ENCODE data around the gene TP53I3. TPM values are rescaled to one million over a fixed set of nuclear protein-coding genes. Genes with fewer than 3 reads are reported as not detected.

Gene TP53I3
- total RNA-seq, 6 experiments from 2014 or later = 51.1 to 66.8 (median 61.4) TPM

GRCh38 chr2:24075915-24076848, 8.5 kb downstream of the TP53I3 start, which contains the start of gene SF3B6:
Gene SF3B6, minus strand, starts transcription at chr2:24076326. Its CDS starts 97 bp downstream, at chr2:24076229.
- DNase-seq = peak; percentile 97
- peaks cover 30% of the 10 kb centered on the region for H3K36me3 Mint-ChIP-seq (ENCODE audit: low read depth)
- H3K4me3 Mint-ChIP-seq = peak within 1 kb of the TSS; percentile 97
- peaks cover 35% of the 10 kb centered on the region for H3K4me1 Mint-ChIP-seq (ENCODE audit: low read depth)
- no peaks in the 10 kb centered on the region; the same call in 1 of the 2 replicates for H3K27me3 Mint-ChIP-seq (ENCODE audit: insufficient read depth)
- TF ChIP-seq CTCF (IDR thresholded peaks at IDR 0.05) = peak; percentile 39
- peak within 1 kb of the TSS; percentile 92 for H3K27ac Mint-ChIP-seq
- H3K9me3 Mint-ChIP-seq = no peaks in the 10 kb centered on the region

- peak overlapping the region; percentile 92 for H3K27ac Mint-ChIP-seq
- no peaks in the 10 kb centered on the region; the same call in 1 of the 2 replicates for H3K27me3 Mint-ChIP-seq (ENCODE audit: insufficient read depth)
- TF ChIP-seq CTCF (IDR thresholded peaks at IDR 0.05) = no peak
- peak overlapping the region; percentile 97 for H3K4me3 Mint-ChIP-seq
- H3K36me3 Mint-ChIP-seq (ENCODE audit: low read depth) = peaks cover 24% of the 10 kb centered on the region
- no peak for DNase-seq
- no peaks in the 10 kb centered on the region for H3K9me3 Mint-ChIP-seq
- H3K4me1 Mint-ChIP-seq (ENCODE audit: low read depth) = peaks cover 32% of the 10 kb centered on the region
These were observed 9.4 kb downstream of the TP53I3 start for GRCh38 chr2:24075259-24075658.

- peaks cover 19% of the 10 kb centered on the region; the same call in 1 of the 2 replicates for H3K36me3 Mint-ChIP-seq (ENCODE audit: low read depth)
- H3K4me3 Mint-ChIP-seq = peak overlapping the region; percentile 26; the same call in 1 of the 2 replicates
- H3K4me1 Mint-ChIP-seq (ENCODE audit: low read depth) = peaks cover 32% of the 10 kb centered on the region
- TF ChIP-seq CTCF (IDR thresholded peaks at IDR 0.05) = no peak
- DNase-seq = no peak
- H3K27me3 Mint-ChIP-seq (ENCODE audit: insufficient read depth) = no peaks in the 10 kb centered on the region; the same call in 1 of the 2 replicates
- no peak overlapping the region for H3K27ac Mint-ChIP-seq
- no peaks in the 10 kb centered on the region for H3K9me3 Mint-ChIP-seq
These were observed 10.8 kb downstream of the TP53I3 start for GRCh38 chr2:24073816-24074215.

- H3K27me3 Mint-ChIP-seq (ENCODE audit: insufficient read depth) = no peaks in the 10 kb centered on the region; the same call in 1 of the 2 replicates
- H3K27ac Mint-ChIP-seq = no peak overlapping the region
- no peak for DNase-seq
- TF ChIP-seq CTCF (IDR thresholded peaks at IDR 0.05) = no peak
- no peak overlapping the region for H3K4me3 Mint-ChIP-seq
- no peaks in the 10 kb centered on the region for H3K9me3 Mint-ChIP-seq
- peaks cover 19% of the 10 kb centered on the region; the same call in 1 of the 2 replicates for H3K36me3 Mint-ChIP-seq (ENCODE audit: low read depth)
- peaks cover 22% of the 10 kb centered on the region for H3K4me1 Mint-ChIP-seq (ENCODE audit: low read depth)
These were observed 12.4 kb downstream of the TP53I3 start for GRCh38 chr2:24072259-24072658.

GRCh38 chr2:24065341-24065740, 19.3 kb downstream of the TP53I3 start:
- Mint-ChIP-seq H3K36me3 (ENCODE audit: low read depth) (no peaks in the 10 kb centered on the region), H3K9me3 (no peaks in the 10 kb centered on the region), H3K27me3 (ENCODE audit: insufficient read depth) (no peaks in the 10 kb centered on the region), H3K4me1 (ENCODE audit: low read depth) (no peaks in the 10 kb centered on the region), H3K27ac (no peak overlapping the region), H3K4me3 (no peak overlapping the region)
- DNase-seq = no peak
- TF ChIP-seq CTCF (IDR thresholded peaks at IDR 0.05) = no peak

Data from HFFc6 (cell line).